GM18526 (cell line): Measurements from ENCODE around the gene ZBTB46.

Source experiments
- POLR2A ChIP-seq: IDR thresholded peaks from 3 replicates; pipeline ENCODE4 v1.6.1; 2011; ENCODE audit not compliant: insufficient read length; ENCODE audit errors: extremely low read depth

ZBTB46 gene

GRCh38 chr20:63810730-63811490 lies 20.2 kb downstream of the ZBTB46 start:
- no peak for TF ChIP-seq POLR2A

- no peak for TF ChIP-seq POLR2A
Observed at GRCh38 chr20:63809856-63810255, 21.2 kb downstream of the ZBTB46 start.

- TF ChIP-seq POLR2A: no peak
Observed at GRCh38 chr20:63808964-63809674, 21.9 kb downstream of the ZBTB46 start.

- no peak for TF ChIP-seq POLR2A
Observed at GRCh38 chr20:63808145-63808724, 22.8 kb downstream of the ZBTB46 start.

GRCh38 chr20:63807654-63808053 lies 23.4 kb downstream of the ZBTB46 start:
- TF ChIP-seq POLR2A: no peak

GRCh38 chr20:63804308-63804636 lies 26.8 kb downstream of the ZBTB46 start:
- no peak for TF ChIP-seq POLR2A

- no peak for TF ChIP-seq POLR2A
Observed at GRCh38 chr20:63802469-63803240, 28.4 kb downstream of the ZBTB46 start.

GRCh38 chr20:63795178-63795830 lies 35.8 kb downstream of the ZBTB46 start:
- no peak for TF ChIP-seq POLR2A

- no peak for TF ChIP-seq POLR2A
Observed at GRCh38 chr20:63794614-63795013, 36.5 kb downstream of the ZBTB46 start.

- no peak for TF ChIP-seq POLR2A
Observed at GRCh38 chr20:63792866-63793265, 38.2 kb downstream of the ZBTB46 start.

GRCh38 chr20:63791497-63792156 lies 39.4 kb downstream of the ZBTB46 start:
- TF ChIP-seq POLR2A: no peak

GRCh38 chr20:63790572-63791168 lies 40.4 kb downstream of the ZBTB46 start:
- no peak for TF ChIP-seq POLR2A

- TF ChIP-seq POLR2A: no peak
Observed at GRCh38 chr20:63789836-63790571, 41.1 kb downstream of the ZBTB46 start.
